Trophoblast cell (in vitro differentiated cells and primary cell): Measurements from ENCODE around the gene CHERP. TPM values are rescaled to one million over a fixed set of nuclear protein-coding genes. Genes with fewer than 3 reads are reported as not detected.

Experiments
- DNase-seq, 2 donors: peaks; one replicate each; pipeline ENCODE4 v3.0.0-alpha.2; 2016
- H2AFZ ChIP-seq: 2 replicates; pipeline ENCODE4 v1.6.1; 2013; ENCODE audit warnings: low read length, moderate library complexity, mild to moderate bottlenecking; ENCODE audit not compliant: insufficient read depth, poor library complexity
- H2AK5ac ChIP-seq: 2 replicates; pipeline ENCODE4 v1.6.1; 2013; ENCODE audit warnings: mild to moderate bottlenecking, low read length
- H2BK120ac ChIP-seq: 2 replicates; pipeline ENCODE4 v1.6.1; 2013; ENCODE audit warnings: low read length, mild to moderate bottlenecking, moderate library complexity; ENCODE audit not compliant: insufficient read depth, poor library complexity
- H2BK12ac ChIP-seq: 2 replicates; pipeline ENCODE4 v1.6.1; 2013; ENCODE audit warnings: mild to moderate bottlenecking, low read length, moderate library complexity
- H2BK5ac ChIP-seq: 2 replicates; pipeline ENCODE4 v1.6.1; 2013; ENCODE audit warnings: low read length, low read depth, moderate library complexity, mild to moderate bottlenecking; ENCODE audit not compliant: poor library complexity
- H3K14ac ChIP-seq: 2 replicates; pipeline ENCODE4 v1.6.1; 2013; ENCODE audit warnings: mild to moderate bottlenecking, low read length
- H3K18ac ChIP-seq: 2 replicates; pipeline ENCODE4 v1.6.1; 2013; ENCODE audit warnings: mild to moderate bottlenecking, low read length
- H3K23ac ChIP-seq: 2 replicates; pipeline ENCODE4 v1.6.1; 2013; ENCODE audit warnings: low read length
- H3K27ac ChIP-seq: 2 replicates; pipeline ENCODE4 v1.5.1; 2013; ENCODE audit warnings: low read depth, mild to moderate bottlenecking, inconsistent platforms, low read length, moderate library complexity
- H3K27me3 ChIP-seq: 2 replicates; pipeline ENCODE4 v1.6.1; 2013; ENCODE audit warnings: inconsistent platforms, mild to moderate bottlenecking, low read length, moderate library complexity; ENCODE audit not compliant: insufficient read depth
- H3K36me3 ChIP-seq, 2 experiments: 1 replicate in 1 of 2; 2 replicates in 1 of 2; pipeline ENCODE4 v1.6.1; 2013; ENCODE audit warnings: low read length in 2 of 2, mild to moderate bottlenecking in 2 of 2, moderate library complexity in 1 of 2; ENCODE audit not compliant: insufficient read depth in 2 of 2, control insufficient read depth in 1 of 2
- H3K4ac ChIP-seq: 2 replicates; pipeline ENCODE4 v1.6.1; 2013; ENCODE audit warnings: low read depth, mild to moderate bottlenecking, low read length, moderate library complexity
- H3K4me1 ChIP-seq, 2 experiments: 1 replicate in 1 of 2; 2 replicates in 1 of 2; pipeline ENCODE4 v1.6.1; 2013; ENCODE audit warnings: low read length in 2 of 2, mild to moderate bottlenecking in 2 of 2, moderate library complexity in 1 of 2; ENCODE audit not compliant: insufficient read depth in 2 of 2, control insufficient read depth in 1 of 2
- H3K4me2 ChIP-seq: 2 replicates; pipeline ENCODE4 v1.6.1; 2013; ENCODE audit warnings: inconsistent platforms, mild to moderate bottlenecking, low read length, moderate library complexity
- H3K4me3 ChIP-seq: 2 replicates; pipeline ENCODE4 v1.5.1; 2013; ENCODE audit warnings: mild to moderate bottlenecking, low read depth, low read length, inconsistent platforms
- H3K79me1 ChIP-seq: one replicate; pipeline ENCODE4 v1.6.1; 2013; ENCODE audit warnings: low read length
- H3K79me2 ChIP-seq: 2 replicates; pipeline ENCODE4 v1.6.1; 2013; ENCODE audit warnings: low read length, mild to moderate bottlenecking; ENCODE audit not compliant: control insufficient read depth, insufficient read depth, poor library complexity
- H3K9ac ChIP-seq: 2 replicates; pipeline ENCODE4 v1.6.1; 2013; ENCODE audit warnings: mild to moderate bottlenecking, low read length
- H3K9me3 ChIP-seq: 2 replicates; pipeline ENCODE4 v1.6.1; 2013; ENCODE audit warnings: low read depth, mild to moderate bottlenecking, control low read depth, inconsistent platforms, low read length; ENCODE audit not compliant: insufficient read depth
- H4K12ac ChIP-seq: 2 replicates; pipeline ENCODE4 v1.6.1; 2013; ENCODE audit warnings: low read depth, mild to moderate bottlenecking, low read length, moderate library complexity
- H4K8ac ChIP-seq: 2 replicates; pipeline ENCODE4 v1.6.1; 2013; ENCODE audit warnings: low read depth, mild to moderate bottlenecking, low read length, moderate library complexity
- H4K91ac ChIP-seq: one replicate; pipeline ENCODE4 v1.6.1; 2013; ENCODE audit warnings: low read depth, mild to moderate bottlenecking, low read length, moderate library complexity
- WGBS: extraction: QIAGEN DNeasy Blood & Tissue Kit; methylation state at CpG from one replicate; pipeline ENCODE4 v1.1.7; 2013; ENCODE audit warnings: missing lambda C conversion rate; ENCODE audit not compliant: insufficient read length, insufficient coverage; ENCODE audit errors: extremely low coverage; 5-methylcytosine and 5-hydroxymethylcytosine counted together
- polyA plus RNA-seq: library from polyadenylated mRNA; stranded (reverse); fragments of 200-250 nt; gene quantifications from 2 replicates; pipeline ENCODE4 v1.2.3, GENCODE V29; 2013

Gene CHERP
- 48.8 and 49.6 TPM in 2 replicates for polyA plus RNA-seq

GRCh38 chr19:16542045-16542909, at the start of gene CHERP:
Gene CHERP, minus strand, starts transcription at chr19:16542437. Its CDS starts 59 bp downstream, at chr19:16542378.
- H3K27me3 ChIP-seq = no peaks in the 10 kb centered on the region
- H4K8ac ChIP-seq = peak within 1 kb of the TSS; percentile 97
- peak within 1 kb of the TSS; percentile 98 for H3K4me2 ChIP-seq
- peak within 1 kb of the TSS; percentile 90 for H2AK5ac ChIP-seq
- H3K79me1 ChIP-seq = peaks cover 11% of the 10 kb centered on the region
- peak within 1 kb of the TSS; percentile 97 for H3K18ac ChIP-seq
- peak within 1 kb of the TSS; percentile 92 for H2BK5ac ChIP-seq
- H3K14ac ChIP-seq = peak within 1 kb of the TSS; percentile 98
- H3K9me3 ChIP-seq = peaks cover 1% of the 10 kb centered on the region
- H3K9ac ChIP-seq = peak within 1 kb of the TSS; percentile 98
- no CpG with 5 or more reads among the region's 108 CpGs for WGBS
- H3K23ac ChIP-seq = no peak within 1 kb of the TSS
- H2BK12ac ChIP-seq = no peak within 1 kb of the TSS
- peak within 1 kb of the TSS; percentile 94 for H3K4me3 ChIP-seq
- peak within 1 kb of the TSS; percentile 98 for H4K91ac ChIP-seq
- H2BK120ac ChIP-seq = peak within 1 kb of the TSS; percentile 92
- peaks cover 19 to 28% of the 10 kb centered on the region in 2 experiments for H3K36me3 ChIP-seq
- peak within 1 kb of the TSS; percentile 94 for H3K4ac ChIP-seq
- peaks cover 26% of the 10 kb centered on the region for H3K79me2 ChIP-seq
- H4K12ac ChIP-seq = peak within 1 kb of the TSS; percentile 96
- H3K4me1 ChIP-seq = peaks cover 7% of the 10 kb centered on the region in 2 experiments
- H2AFZ ChIP-seq = peak within 1 kb of the TSS; percentile 94
- H3K27ac ChIP-seq = peak within 1 kb of the TSS; percentile 68
- DNase-seq = peak; percentile 96 to 98

- Histone ChIP-seq H3K79me1 (no peaks in the 10 kb centered on the region), H4K91ac (no peak overlapping the region), H3K27me3 (no peaks in the 10 kb centered on the region)
Observed at GRCh38 chr19:16590876-16591802, 48.9 kb upstream of the CHERP start.

GRCh38 chr19:16589917-16590316, 47.7 kb upstream of the CHERP start:
- Histone ChIP-seq H3K4me3 (no peak overlapping the region), H2BK12ac (no peak overlapping the region), H3K27me3 (no peaks in the 10 kb centered on the region), H4K12ac (no peak overlapping the region), H3K27ac (no peak overlapping the region), H3K23ac (no peak overlapping the region), H3K36me3 (no peaks in the 10 kb centered on the region), H2BK120ac (no peak overlapping the region), H3K79me2 (peaks cover 17% of the 10 kb centered on the region), H3K4me1 (peaks cover 32 to 39% of the 10 kb centered on the region in 2 experiments), H3K4me2 (no peak overlapping the region), H3K79me1 (no peaks in the 10 kb centered on the region), H3K14ac (no peak overlapping the region), H3K4ac (peak overlapping the region; percentile 24), H2AK5ac (no peak overlapping the region), H3K9me3 (no peaks in the 10 kb centered on the region), H4K8ac (no peak overlapping the region), H3K18ac (no peak overlapping the region), H2BK5ac (no peak overlapping the region), H2AFZ (no peak overlapping the region), H3K9ac (no peak overlapping the region), H4K91ac (no peak overlapping the region)
- DNase-seq = no peak
- WGBS = no CpG with 5 or more reads among the region's 3 CpGs

More at GRCh38 chr19:16590876-16591802, 48.9 kb upstream of the CHERP start:
- WGBS = no CpG with 5 or more reads among the region's 9 CpGs
- no peak overlapping the region for H4K8ac ChIP-seq
- H3K4ac ChIP-seq = peak overlapping the region; percentile 12
- no peaks in the 10 kb centered on the region for H3K9me3 ChIP-seq
- H2AK5ac ChIP-seq = no peak overlapping the region
- no peak for DNase-seq
- H3K36me3 ChIP-seq = peaks cover 0 to 3% of the 10 kb centered on the region in 2 experiments
- H2BK120ac ChIP-seq = no peak overlapping the region
- H3K4me3 ChIP-seq = no peak overlapping the region
- no peak overlapping the region for H2AFZ ChIP-seq
- no peak overlapping the region for H3K9ac ChIP-seq
- H4K12ac ChIP-seq = no peak overlapping the region
- peaks cover 17% of the 10 kb centered on the region for H3K79me2 ChIP-seq
- H3K23ac ChIP-seq = no peak overlapping the region
- H3K27ac ChIP-seq = no peak overlapping the region
- peaks cover 26 to 30% of the 10 kb centered on the region in 2 experiments for H3K4me1 ChIP-seq
- no peak overlapping the region for H3K18ac ChIP-seq
- no peak overlapping the region for H2BK5ac ChIP-seq
- no peak overlapping the region for H2BK12ac ChIP-seq
- H3K14ac ChIP-seq = no peak overlapping the region
- H3K4me2 ChIP-seq = no peak overlapping the region

GRCh38 chr19:16588824-16589577, 46.8 kb upstream of the CHERP start:
- H4K8ac ChIP-seq = no peak overlapping the region

More at GRCh38 chr19:16588824-16589577, 46.8 kb upstream of the CHERP start:
- no peak overlapping the region for H2AK5ac ChIP-seq
- H3K14ac ChIP-seq = no peak overlapping the region
- DNase-seq = no peak
- H3K9me3 ChIP-seq = no peaks in the 10 kb centered on the region
- no peak overlapping the region for H3K23ac ChIP-seq
- H3K4ac ChIP-seq = peak overlapping the region; percentile 66
- H3K79me2 ChIP-seq = peaks cover 15% of the 10 kb centered on the region
- no peak overlapping the region for H2BK12ac ChIP-seq
- H3K27me3 ChIP-seq = no peaks in the 10 kb centered on the region
- no CpG with 5 or more reads among the region's 11 CpGs for WGBS
- H3K4me1 ChIP-seq = peaks cover 38 to 45% of the 10 kb centered on the region in 2 experiments
- no peak overlapping the region for H3K27ac ChIP-seq
- no peak overlapping the region for H2BK120ac ChIP-seq
- no peaks in the 10 kb centered on the region for H3K79me1 ChIP-seq
- H3K4me2 ChIP-seq = no peak overlapping the region
- H2AFZ ChIP-seq = peak overlapping the region; percentile 40
- H3K18ac ChIP-seq = peak overlapping the region; percentile 17
- H4K91ac ChIP-seq = no peak overlapping the region
- H4K12ac ChIP-seq = no peak overlapping the region
- no peak overlapping the region for H2BK5ac ChIP-seq
- no peak overlapping the region for H3K4me3 ChIP-seq
- H3K9ac ChIP-seq = no peak overlapping the region
- H3K36me3 ChIP-seq = no peaks in the 10 kb centered on the region
